ENCODE data around the gene MAN2B2.
A peak's percentile ranks its signal among the peaks of the same experiment; 100 is the strongest.

MAN2B2 gene

DNA sequence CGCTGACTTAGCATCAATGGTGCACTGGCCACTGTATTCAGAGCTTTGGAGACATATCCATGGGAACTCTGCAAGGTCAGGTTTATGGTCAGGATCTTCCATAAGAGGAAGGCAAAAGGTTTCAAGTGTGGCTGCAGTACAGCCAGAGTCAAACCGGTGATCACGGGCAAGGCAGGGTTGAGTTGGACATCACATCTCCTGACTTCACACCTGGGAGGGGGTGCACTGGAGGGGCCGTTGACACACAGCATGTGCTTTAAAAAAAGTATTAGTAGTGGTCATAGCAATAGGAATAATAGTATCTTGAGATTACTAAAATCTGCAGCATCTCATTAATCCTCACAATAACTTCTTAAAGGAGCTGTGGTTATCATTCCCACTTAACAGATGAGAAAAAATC lies 28.9 kb upstream of the MAN2B2 start:
- TF ChIP-seq, protein P1, sequence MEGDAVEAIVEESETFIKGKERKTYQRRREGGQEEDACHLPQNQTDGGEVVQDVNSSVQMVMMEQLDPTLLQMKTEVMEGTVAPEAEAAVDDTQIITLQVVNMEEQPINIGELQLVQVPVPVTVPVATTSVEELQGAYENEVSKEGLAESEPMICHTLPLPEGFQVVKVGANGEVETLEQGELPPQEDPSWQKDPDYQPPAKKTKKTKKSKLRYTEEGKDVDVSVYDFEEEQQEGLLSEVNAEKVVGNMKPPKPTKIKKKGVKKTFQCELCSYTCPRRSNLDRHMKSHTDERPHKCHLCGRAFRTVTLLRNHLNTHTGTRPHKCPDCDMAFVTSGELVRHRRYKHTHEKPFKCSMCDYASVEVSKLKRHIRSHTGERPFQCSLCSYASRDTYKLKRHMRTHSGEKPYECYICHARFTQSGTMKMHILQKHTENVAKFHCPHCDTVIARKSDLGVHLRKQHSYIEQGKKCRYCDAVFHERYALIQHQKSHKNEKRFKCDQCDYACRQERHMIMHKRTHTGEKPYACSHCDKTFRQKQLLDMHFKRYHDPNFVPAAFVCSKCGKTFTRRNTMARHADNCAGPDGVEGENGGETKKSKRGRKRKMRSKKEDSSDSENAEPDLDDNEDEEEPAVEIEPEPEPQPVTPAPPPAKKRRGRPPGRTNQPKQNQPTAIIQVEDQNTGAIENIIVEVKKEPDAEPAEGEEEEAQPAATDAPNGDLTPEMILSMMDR (IDR thresholded peaks at IDR 0.05; ENCODE audit: low read depth, low read length), result no peak
- no peak overlapping the region for H3K4me3 ChIP-seq (ENCODE audit: low read depth, low read length)

DNA sequence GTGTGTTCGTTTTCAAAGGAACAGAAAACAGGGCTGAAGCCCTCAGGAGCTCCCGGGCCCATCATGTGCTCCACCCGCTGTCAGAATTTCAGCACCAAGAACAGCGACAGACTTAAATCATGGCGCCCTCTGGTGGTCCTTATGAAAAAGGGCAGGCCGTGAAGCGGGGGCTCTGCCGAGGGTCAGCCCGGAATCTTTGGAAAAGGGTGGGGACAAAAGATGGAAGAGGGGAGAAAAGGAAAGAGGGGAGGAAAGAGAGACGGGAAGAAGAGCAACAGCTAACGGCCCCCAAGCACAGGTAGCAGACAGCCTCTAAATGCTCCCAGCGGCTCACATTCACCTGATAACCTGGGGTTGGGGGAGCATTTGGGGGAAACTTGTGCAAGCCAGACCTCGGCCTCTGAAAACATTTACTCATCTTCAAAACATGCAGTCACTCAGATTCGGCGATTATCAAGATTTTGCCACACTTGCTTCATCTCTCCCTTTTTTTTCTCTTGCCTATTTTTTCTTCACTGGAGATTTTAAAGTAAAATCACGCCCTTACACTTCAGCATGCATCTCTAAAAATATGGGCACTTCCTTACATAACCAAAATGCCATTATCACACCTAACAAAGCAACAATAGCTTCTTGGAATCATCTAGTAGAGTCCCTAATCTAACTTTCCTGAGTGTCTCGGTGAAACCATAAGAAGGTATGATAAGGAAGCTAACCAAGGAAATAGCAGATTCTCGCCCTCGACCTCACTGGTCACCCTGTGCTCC lies 28.1 kb upstream of the MAN2B2 start:
- no peak overlapping the region for H3K4me3 ChIP-seq (ENCODE audit: low read depth, low read length)
- TF ChIP-seq, protein P1 (IDR thresholded peaks at IDR 0.05; ENCODE audit: low read depth, low read length), result peak; percentile 91

DNA sequence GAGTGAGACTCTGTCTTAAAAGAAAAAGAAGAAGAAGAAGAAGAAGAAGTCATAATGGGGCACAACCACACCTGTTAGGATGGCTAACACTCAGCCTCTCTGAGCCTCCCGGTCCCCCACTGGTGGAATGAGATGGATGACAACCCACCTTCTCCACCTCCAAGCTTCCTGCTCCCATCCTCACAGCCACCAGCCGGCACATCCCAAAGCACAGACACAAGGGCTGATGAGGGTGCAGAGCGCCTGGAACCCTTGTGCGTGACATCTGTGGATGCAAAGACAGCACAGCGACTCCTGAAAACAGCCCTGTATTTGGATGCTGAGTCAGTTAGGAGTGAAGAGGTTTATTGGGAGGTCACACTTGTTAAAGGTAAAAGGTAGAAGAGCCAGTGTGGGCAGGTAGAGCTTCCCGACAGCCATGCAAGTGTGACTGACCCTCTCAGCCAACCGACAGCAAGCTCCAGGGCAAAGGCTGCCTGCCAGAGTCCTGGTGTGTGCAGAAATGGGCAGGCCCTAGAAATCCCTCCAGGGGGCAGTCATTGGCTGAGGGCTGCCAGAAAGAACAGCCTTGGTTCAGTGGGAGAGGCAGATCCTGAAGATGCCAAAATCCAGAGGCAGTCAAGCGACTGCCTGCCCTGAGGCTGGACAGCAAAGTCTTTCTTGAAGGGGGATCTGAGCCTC lies 26.6 kb upstream of the MAN2B2 start:
- TF ChIP-seq, protein P1 (IDR thresholded peaks at IDR 0.05; ENCODE audit: low read depth, low read length), result peak; percentile 38; the same call in 1 of the 2 replicates
- no peak overlapping the region for H3K4me3 ChIP-seq (ENCODE audit: low read depth, low read length)

DNA sequence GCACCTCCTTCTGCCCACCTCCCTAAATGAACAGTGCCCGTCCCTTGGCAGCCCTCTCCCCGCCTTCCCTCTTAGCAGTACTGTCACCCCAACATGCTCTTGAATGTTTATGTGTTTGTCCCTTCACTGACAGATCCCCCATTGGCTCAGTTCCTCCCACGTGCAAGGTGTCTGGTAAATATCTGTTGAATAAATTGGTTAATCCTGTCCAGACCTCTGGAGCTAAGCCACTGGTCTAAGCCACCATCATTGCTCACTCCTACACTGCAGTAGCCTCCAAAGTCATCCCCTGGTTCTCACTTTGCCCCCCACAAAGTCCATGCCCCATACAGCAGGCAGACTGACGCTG lies 26.1 kb upstream of the MAN2B2 start:
- TF ChIP-seq, protein P1 (IDR thresholded peaks at IDR 0.05; ENCODE audit: low read depth, low read length), result no peak
- H3K4me3 ChIP-seq (ENCODE audit: low read depth, low read length), result no peak overlapping the region

DNA sequence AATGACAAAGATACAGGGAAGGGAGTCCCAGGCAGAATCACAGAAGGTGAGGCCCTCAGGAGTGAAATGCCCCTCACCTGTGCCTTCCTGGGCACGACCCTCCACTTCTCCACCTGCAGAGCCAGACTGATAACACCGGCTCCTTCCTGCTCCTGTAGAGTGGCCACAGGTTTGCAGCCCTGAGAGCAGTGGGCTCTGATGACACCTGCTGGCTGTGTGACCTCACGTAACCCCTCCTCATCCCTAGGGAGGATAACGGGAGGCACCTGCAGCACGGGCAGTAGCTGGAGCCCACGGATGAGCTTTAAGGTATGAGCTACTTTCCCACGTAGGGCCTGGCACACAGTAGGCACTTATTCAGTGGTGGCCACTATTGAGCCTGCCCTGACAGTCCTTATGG lies 25.5 kb upstream of the MAN2B2 start:
- TF ChIP-seq, protein P1 (IDR thresholded peaks at IDR 0.05; ENCODE audit: low read depth, low read length), result no peak
- no peak overlapping the region for H3K4me3 ChIP-seq (ENCODE audit: low read depth, low read length)

DNA sequence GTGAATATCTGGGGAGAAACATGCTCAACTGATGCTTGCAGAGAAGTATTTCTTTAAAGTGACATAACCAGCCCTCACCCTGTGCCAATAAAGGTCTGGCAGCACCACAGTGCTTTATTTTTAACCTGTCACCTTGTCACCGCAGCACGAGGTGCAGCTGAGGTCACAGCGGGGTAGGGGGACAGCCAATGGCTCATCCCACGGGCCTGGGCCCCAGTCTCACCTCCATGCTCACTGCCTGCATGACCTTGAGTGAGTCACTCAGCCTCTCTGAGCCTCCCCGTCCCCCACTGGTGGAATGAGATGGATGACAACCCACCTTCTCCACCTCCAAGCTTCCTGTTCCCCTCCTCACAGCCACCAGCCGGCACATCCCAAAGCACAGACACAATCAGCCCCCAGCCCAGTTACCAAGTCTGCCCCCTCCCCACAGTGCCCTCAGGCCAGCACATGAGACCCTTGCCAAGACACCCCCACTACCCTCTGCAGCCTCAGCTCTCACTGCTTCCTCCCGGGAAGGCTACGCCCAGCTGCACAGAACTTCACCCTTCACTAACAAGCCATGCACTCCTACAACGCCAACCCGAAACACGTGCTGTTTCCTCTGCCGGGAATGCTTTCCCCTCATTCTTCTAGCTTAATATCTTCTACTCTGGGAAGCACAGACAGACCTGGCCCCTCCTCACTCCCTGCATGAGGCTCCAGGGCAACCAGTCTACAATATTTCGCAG lies 24.9 kb upstream of the MAN2B2 start:
- H3K4me3 ChIP-seq (ENCODE audit: low read depth, low read length), result no peak overlapping the region
- TF ChIP-seq, protein P1 (IDR thresholded peaks at IDR 0.05; ENCODE audit: low read depth, low read length), result no peak

DNA sequence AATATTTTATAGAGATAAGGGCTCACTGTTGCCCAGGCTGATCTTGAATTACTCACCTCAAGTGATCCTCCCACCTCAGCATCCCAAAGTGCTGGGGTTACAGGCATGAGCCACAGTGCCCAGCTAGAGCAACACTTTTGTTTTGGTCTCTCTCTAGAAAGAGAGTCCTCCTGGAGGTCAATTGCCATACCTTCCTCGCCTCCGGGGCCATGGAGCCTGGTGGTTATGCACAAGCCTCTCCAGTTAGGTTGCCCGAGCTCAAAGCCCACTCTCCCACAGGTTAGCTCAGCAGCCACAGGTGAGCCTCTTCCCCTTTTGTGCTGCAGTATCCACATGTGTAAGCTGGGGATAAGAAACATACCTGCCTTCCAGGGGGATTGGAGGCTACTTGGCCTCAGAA lies 24.2 kb upstream of the MAN2B2 start:
- TF ChIP-seq, protein P1 (IDR thresholded peaks at IDR 0.05; ENCODE audit: low read depth, low read length), result no peak
- H3K4me3 ChIP-seq (ENCODE audit: low read depth, low read length), result no peak overlapping the region

All from WI38 (cell line).